ENCODE results near the gene CLCA2. TPM values are rescaled to one million over a fixed set of nuclear protein-coding genes. Genes with fewer than 3 reads are reported as not detected.

The CLCA2 gene
- not detected for total RNA-seq (2013)
- polyA plus RNA-seq (not detected), polyA minus RNA-seq (not detected in 2 replicates), total RNA-seq (0 to 2.3 (median 0.07) reads per million in 11 experiments)

- Histone ChIP-seq H3K27me3 (ENCODE audit: control insufficient read depth in 2 of 2, insufficient read depth in 2 of 2, low read length in 2 of 2) (no peaks in the 10 kb centered on the region), H3K4me1 (ENCODE audit: control insufficient read depth in 1 of 2, insufficient read depth in 2 of 2, low read length in 2 of 2) (peaks cover 4 to 10% of the 10 kb centered on the region in 2 donors), H3K36me3 (replicated peaks in 1 of 2; ENCODE audit: control insufficient read depth in 1 of 2, insufficient read depth in 2 of 2, low read length in 2 of 2) (no peaks in the 10 kb centered on the region), H4K20me1 (ENCODE audit: insufficient read depth, low read length) (no peaks in the 10 kb centered on the region), H3K27ac (ENCODE audit: low read depth in 1 of 2, low read length in 2 of 2) (no peak within 1 kb of the TSS), H3K9me3 (replicated peaks in 1 of 2; ENCODE audit: control insufficient read depth in 1 of 2, insufficient read depth in 1 of 2, low read length in 2 of 2) (no peaks in the 10 kb centered on the region), H3K79me2 (ENCODE audit: insufficient read depth, low read length) (no peaks in the 10 kb centered on the region), H3K9ac (ENCODE audit: insufficient read depth, low read length, poor library complexity, severe bottlenecking) (no peak within 1 kb of the TSS), H3K4me3 (replicated peaks in 1 of 3; ENCODE audit: low read depth in 2 of 3, low read length in 3 of 3) (no peak within 1 kb of the TSS), H3K4me2 (replicated peaks; ENCODE audit: extremely low read depth, low read length, poor library complexity, severe bottlenecking) (no peak within 1 kb of the TSS), H2AFZ (ENCODE audit: insufficient read depth, low read depth, low read length, poor library complexity, severe bottlenecking) (peak within 1 kb of the TSS; percentile 38)
- Mint-ChIP-seq H3K36me3 (no peaks in the 10 kb centered on the region), H3K27ac (no peak within 1 kb of the TSS), H3K4me1 (peaks cover 7% of the 10 kb centered on the region), H3K9me3 (no peaks in the 10 kb centered on the region), H3K4me3 (no peak within 1 kb of the TSS), H3K27me3 (ENCODE audit: low read depth in 3 of 3) (peaks cover 0 to 2% (median 0%) of the 10 kb centered on the region in 3 donors)
- DNase-seq = no peak
- intact Hi-C loops (cut with micrococcal nuclease) = no loop called here
- no peak for TF ChIP-seq CTCF (IDR thresholded peaks at IDR 0.05)
Measured at GRCh38 chr1:86423873-86424272, at the start of gene CLCA2. CLCA2 (plus strand) TSS chr1:86424171; CDS start chr1:86424248, 77 bp downstream.

- TF ChIP-seq CTCF (IDR thresholded peaks at IDR 0.05) = no peak
- Mint-ChIP-seq H3K27me3 (ENCODE audit: low read depth in 3 of 3) (no peaks in the 10 kb centered on the region), H3K9me3 (peaks cover 14 to 23% (median 17%) of the 10 kb centered on the region in 7 donors), H3K27ac (no peak overlapping the region), H3K4me3 (no peak overlapping the region), H3K4me1 (no peaks in the 10 kb centered on the region), H3K36me3 (peaks cover 6 to 20% of the 10 kb centered on the region in 2 donors)
- H2AFZ ChIP-seq (ENCODE audit: insufficient read depth, low read depth, low read length, poor library complexity, severe bottlenecking) = no peak overlapping the region
- no peaks in the 10 kb centered on the region for H3K79me2 ChIP-seq (ENCODE audit: insufficient read depth, low read length)
- no peaks in the 10 kb centered on the region for H3K4me1 ChIP-seq (ENCODE audit: control insufficient read depth in 1 of 2, insufficient read depth in 2 of 2, low read length in 2 of 2)
- no peaks in the 10 kb centered on the region for H3K36me3 ChIP-seq (replicated peaks in 1 of 2; ENCODE audit: control insufficient read depth in 1 of 2, insufficient read depth in 2 of 2, low read length in 2 of 2)
- peaks cover 15 to 17% of the 10 kb centered on the region in 2 donors for H3K9me3 ChIP-seq (replicated peaks in 1 of 2; ENCODE audit: control insufficient read depth in 1 of 2, insufficient read depth in 1 of 2, low read length in 2 of 2)
- no peak overlapping the region for H3K4me2 ChIP-seq (replicated peaks; ENCODE audit: extremely low read depth, low read length, poor library complexity, severe bottlenecking)
- no peak overlapping the region for H3K27ac ChIP-seq (ENCODE audit: low read depth in 1 of 2, low read length in 2 of 2)
- no peak overlapping the region for H3K9ac ChIP-seq (ENCODE audit: insufficient read depth, low read length, poor library complexity, severe bottlenecking)
- H3K27me3 ChIP-seq (ENCODE audit: control insufficient read depth in 2 of 2, insufficient read depth in 2 of 2, low read length in 2 of 2) = no peaks in the 10 kb centered on the region
- no peaks in the 10 kb centered on the region for H4K20me1 ChIP-seq (ENCODE audit: insufficient read depth, low read length)
- DNase-seq = no peak
- no peak overlapping the region for H3K4me3 ChIP-seq (replicated peaks in 1 of 3; ENCODE audit: low read depth in 2 of 3, low read length in 3 of 3)
- intact Hi-C loops (cut with micrococcal nuclease) = no loop called here
- no CpG with 5 or more reads among the region's 1 CpG for WGBS (ENCODE audit: insufficient coverage)
Measured at GRCh38 chr1:86375688-86376087, 48.3 kb upstream of the CLCA2 start.

All from CD14-positive monocyte (primary cell).